Loucy (cell line): ENCODE measurements around the gene ISLR2.

Experiments
- CTCF ChIP-seq: fragments of 200-600 bp; sonication (generic); conservative IDR thresholded peaks from 2 replicates; pipeline ENCODE4 v1.5.1; 2014; ENCODE audit warnings: mild to moderate bottlenecking, antibody characterized with exemption, low read length
- EZH2phosphoT487 ChIP-seq: fragments of 200-600 bp; IDR thresholded peaks from 2 replicates; pipeline ENCODE4 v1.6.1; 2018; ENCODE audit warnings: antibody characterized with exemption, mild to moderate bottlenecking, moderate library complexity, borderline replicate concordance

GRCh38 chr15:74159773-74160172 lies 29.4 kb downstream of the ISLR2 start:
- TF ChIP-seq CTCF (no peak), EZH2phosphoT487 (no peak)
